GM12878 (cell line): ENCODE measurements around the gene SPR. TPM values are rescaled to one million over a fixed set of nuclear protein-coding genes. Genes with fewer than 3 reads are reported as not detected.

Experiments used
- ATAC-seq: fragments of 200-7000 bp; cut with Tn5 transposase; 3 replicates; pipeline ENCODE4 v1.9.1; 2020; ENCODE audit warnings: mild to moderate bottlenecking, moderate library complexity
- BruUV-seq: library from RNA; stranded (reverse); fragments of 400-500 nt; replicated peaks from 2 replicates; lab custom pipeline; 2021; lab: Mats Ljungman, UMichigan
- CTCF ChIA-PET: fragments of 300-600 bp; sonication (Branson Sonifier 250); formaldehyde crosslinking; extraction: SDS; loops from one replicate; lab custom pipeline; 2021; ENCODE audit warnings: inconsistent platforms; lab: Yijun Ruan, JAX
- POLR2A ChIA-PET: fragments of 350-600 bp; formaldehyde crosslinking; extraction: SDS; loops from one replicate; lab custom pipeline; 2021; ENCODE audit warnings: inconsistent platforms; lab: Charles Lee
- RAD21 ChIA-PET: fragments of 300-600 bp; sonication (Branson Sonifier 250); formaldehyde crosslinking; loops from one replicate; lab custom pipeline; 2023; ENCODE audit warnings: antibody characterized with exemption; ENCODE audit not compliant: unreplicated experiment; lab: Charles Lee
- SMC1A ChIA-PET: fragments of 300-600 bp; sonication (Branson Sonifier 250); formaldehyde crosslinking; loops from one replicate; lab custom pipeline; 2023; ENCODE audit not compliant: unreplicated experiment, uncharacterized antibody; lab: Charles Lee
- DNase-seq: peaks from one replicate; pipeline ENCODE4 v3.0.0-alpha.2; 2011; ENCODE audit warnings: low read depth, low spot score
- FAIRE-seq: peaks from 3 replicates; lab custom pipeline; 2011; peaks lifted over from hg19 to GRCh38; lab: Jason Lieb, UNC
- H2AFZ ChIP-seq: 2 replicates; pipeline ENCODE4 v1.6.0; 2011; ENCODE audit warnings: low read depth, low read length, control low read depth; ENCODE audit not compliant: control insufficient read depth
- H3K27ac ChIP-seq: 2 replicates; pipeline ENCODE4 v1.5.1; 2011; ENCODE audit warnings: control low read depth; ENCODE audit not compliant: control insufficient read depth, insufficient read depth
- H3K27me3 ChIP-seq, 2 experiments: replicated peaks in 1 of 2; 2 replicates each; pipeline versions ENCODE4 v1.6.0 to v1.6.1; 2011; ENCODE audit warnings: low read length in 1 of 2; ENCODE audit not compliant: control insufficient read depth in 2 of 2, insufficient read depth in 2 of 2
- H3K36me3 ChIP-seq, 2 experiments: 2 replicates each; pipeline ENCODE4 v1.5.1; 2011; ENCODE audit warnings: low read length in 1 of 2; ENCODE audit not compliant: control insufficient read depth in 2 of 2, insufficient read depth in 2 of 2
- H3K4me1 ChIP-seq: 2 replicates; pipeline ENCODE4 v1.6.1; 2011; ENCODE audit warnings: mild to moderate bottlenecking, low read length, moderate library complexity, mixed read lengths; ENCODE audit not compliant: control insufficient read depth, insufficient read depth
- H3K4me2 ChIP-seq: 2 replicates; pipeline ENCODE4 v1.6.0; 2011; ENCODE audit warnings: control low read depth; ENCODE audit not compliant: control insufficient read depth, insufficient read depth
- H3K4me3 ChIP-seq: fragments of 200-600 bp; sonication (generic); 2 replicates; pipeline ENCODE4 v1.5.1; 2016
- H3K79me2 ChIP-seq: 2 replicates; pipeline ENCODE4 v1.6.0; 2011; ENCODE audit warnings: low read length; ENCODE audit not compliant: control insufficient read depth, insufficient read depth
- H3K9ac ChIP-seq: 2 replicates; pipeline ENCODE4 v1.8.0; 2011; ENCODE audit warnings: low read length, control low read depth, mixed read lengths; ENCODE audit not compliant: control insufficient read depth, insufficient read depth
- H3K9me3 ChIP-seq: replicated peaks from 3 replicates; pipeline ENCODE4 v1.5.1; 2011; ENCODE audit warnings: mild to moderate bottlenecking, low read length; ENCODE audit not compliant: control insufficient read depth, insufficient read depth
- H4K20me1 ChIP-seq: 2 replicates; pipeline ENCODE4 v1.6.0; 2011; ENCODE audit not compliant: control insufficient read depth, insufficient read depth
- CEBPZ ChIP-seq: fragments of 150-350 bp; IDR thresholded peaks from 2 replicates; pipeline ENCODE4 v1.6.1; 2016; ENCODE audit warnings: low read depth, low read length
- EP300 ChIP-seq, 2 experiments: fragments of 150-350 bp in 1 of 2; IDR thresholded peaks; 2 replicates each; pipeline ENCODE4 v1.6.1; 2011 to 2012; ENCODE audit warnings: low read depth in 2 of 2, low read length in 2 of 2, borderline replicate concordance in 1 of 2, improper control_type of control experiment in 1 of 2, inconsistent platforms in 1 of 2; ENCODE audit not compliant: control insufficient read depth in 1 of 2
- EZH2 ChIP-seq: IDR thresholded peaks from 2 replicates; pipeline ENCODE4 v1.6.1; 2012; ENCODE audit warnings: low read depth, mild to moderate bottlenecking, control low read depth, inconsistent platforms, low read length, borderline replicate concordance; ENCODE audit not compliant: control insufficient read depth
- JUNB ChIP-seq: IDR thresholded peaks from 2 replicates; pipeline ENCODE4 v1.6.1; 2016; ENCODE audit warnings: antibody characterized with exemption, mild to moderate bottlenecking
- MXI1 ChIP-seq: fragments of 150-350 bp; IDR thresholded peaks from 2 replicates; pipeline ENCODE4 v1.6.1; 2011; ENCODE audit warnings: low read depth, mild to moderate bottlenecking, inconsistent platforms, low read length, improper control_type of control experiment
- PAX5 ChIP-seq: IDR thresholded peaks from 2 replicates; pipeline ENCODE4 v1.6.1; 2011; ENCODE audit warnings: low read depth, low read length, borderline replicate concordance
- SIX5 ChIP-seq: IDR thresholded peaks from 2 replicates; pipeline ENCODE4 v1.6.1; 2011; ENCODE audit warnings: mild to moderate bottlenecking, low read depth, low read length, moderate library complexity; ENCODE audit not compliant: severe bottlenecking
- SMAD5 ChIP-seq: IDR thresholded peaks from 2 replicates; pipeline ENCODE4 v1.6.1; 2016; ENCODE audit warnings: antibody characterized with exemption, low read depth
- SUZ12 ChIP-seq: fragments of 200-600 bp; sonication (generic); IDR thresholded peaks from one replicate; pipeline ENCODE4 v1.6.1; 2018; ENCODE audit warnings: antibody characterized with exemption, mild to moderate bottlenecking; ENCODE audit not compliant: unreplicated experiment
- YY1 ChIP-seq: IDR thresholded peaks from 2 replicates; pipeline ENCODE4 v1.6.1; 2011; ENCODE audit warnings: low read depth, mild to moderate bottlenecking, low read length
- ZNF592 ChIP-seq: fragments of 450-650 bp; IDR thresholded peaks from 2 replicates; pipeline ENCODE4 v1.6.1; 2017; ENCODE audit warnings: mild to moderate bottlenecking, moderate library complexity
- WGBS: methylation state at CpG from one replicate; pipeline ENCODE4 v1.1.6; 2016; ENCODE audit warnings: low lambda C conversion rate; ENCODE audit not compliant: insufficient replicate concordance, insufficient coverage; ENCODE audit errors: missing lambda C conversion rate; 5-methylcytosine and 5-hydroxymethylcytosine counted together
- in situ Hi-C: fragments of 300-500 bp; cut with MboI; formaldehyde crosslinking; loops from 9 replicates; pipeline ENCODE4 v1.14.3; 2018; ENCODE audit warnings: mixed read lengths
- intact Hi-C: fragments of 100-400 bp; cut with micrococcal nuclease; formaldehyde crosslinking; loops from one replicate; pipeline ENCODE4 v1.14.2; 2022; ENCODE audit not compliant: unreplicated experiment
- polyA plus RNA-seq, 11 experiments: library from polyadenylated mRNA; depleted of rRNA in 4 of 11; unstranded in 6 of 11; stranded (reverse) in 5 of 11; fragments of >200 nt; fragmentation: Nextera tagmentation in 4 of 11; fragmentation: Illumina TruSeq in 1 of 11; extraction: Ambion mirVana in 4 of 11; extraction: Trizol in 1 of 11; gene quantifications; 1 replicate in 1 of 11; 2 replicates in 10 of 11; pipeline versions ENCODE4 v1.2.1 to v1.2.3, GENCODE V29; 2011 to 2016; ENCODE audit warnings: inconsistent platforms in 2 of 11, missing spikeins in 2 of 11, low read depth in 1 of 11
- total RNA-seq, 4 experiments: library from RNA; depleted of rRNA in 3 of 4; stranded (reverse); fragments of >200 nt in 3 of 4; fragmentation: Illumina TruSeq in 1 of 4; extraction: Trizol in 1 of 4; gene quantifications; 2 replicates each; pipeline versions ENCODE4 v1.2.1 to v1.2.3, GENCODE V29; 2013 to 2021

The SPR gene
- total and polyA plus RNA-seq, 10 of the 15 experiments (the other 5 are each of a cell fraction or from before 2014, with no cell fraction given) = 0.68 to 7.8 (median 2.5) TPM

GRCh38 chr2:72888438-72889202 is 1.4 kb downstream of the SPR start (continued):
- TF ChIP-seq CEBPZ (no peak), EP300 (IDR thresholded peaks at IDR 0.05; ENCODE audit: borderline replicate concordance in 1 of 2, control insufficient read depth in 1 of 2, low read depth in 2 of 2, low read length in 2 of 2) (no peak)

GRCh38 chr2:72889991-72890390 is 2.8 kb downstream of the SPR start:
- no peaks in the 10 kb centered on the region for H4K20me1 ChIP-seq
- intact Hi-C loops (loop anchor here (5.0 kb wide), 3 partner anchors 182 to 287 kb away; partner anchors contain the start of gene SFXN5), in situ Hi-C loops (loop anchor here (5.0 kb wide), 2 partner anchors 82 to 287 kb away; no protein-coding TSS in a partner anchor)
- SMC1A ChIA-PET = interaction anchor here (0.7 to 9.0 kb wide), 3 partner anchors 30 to 104 kb away, joined by 3 to 134 read pairs (median 4); no protein-coding TSS in a partner anchor
- H3K9ac ChIP-seq = no peak overlapping the region
- CTCF ChIA-PET = interaction anchor here (0.7 to 14.3 kb wide), 7 partner anchors 13 to 287 kb away, joined by 3 to 437 read pairs (median 105); partner anchors contain the start of gene EMX1
- no peak for FAIRE-seq
- no peak overlapping the region for H2AFZ ChIP-seq
- RAD21 ChIA-PET = interaction anchor here (0.8 kb wide), 1 partner anchor 84 kb away, joined by 4 read pairs; no protein-coding TSS in a partner anchor
- no TSS peak for BruUV-seq
- peaks cover 2 to 8% of the 10 kb centered on the region in 2 experiments; a peak in 2 of 4 replicates for H3K27me3 ChIP-seq
- POLR2A ChIA-PET = interaction anchor here (0.6 kb wide), 1 partner anchor 13 kb away, joined by 3 read pairs; no protein-coding TSS in a partner anchor
- no peak overlapping the region for H3K4me3 ChIP-seq
- peaks cover 21% of the 10 kb centered on the region for H3K4me1 ChIP-seq
- H3K79me2 ChIP-seq = no peaks in the 10 kb centered on the region
- no peaks in the 10 kb centered on the region for H3K9me3 ChIP-seq
- H3K4me2 ChIP-seq = no peak overlapping the region
- DNase-seq = no peak
- no peak for ATAC-seq
- WGBS = 35% methylated on average over 4 of the region's 4 CpGs
- no peak overlapping the region for H3K27ac ChIP-seq
- no peaks in the 10 kb centered on the region for H3K36me3 ChIP-seq
- TF ChIP-seq JUNB (no peak), EZH2 (no peak), SMAD5 (no peak), YY1 (no peak), PAX5 (no peak), SUZ12 (no peak), ZNF592 (no peak), MXI1 (no peak), SIX5 (no peak)
